ENCODE data around the gene PET100. TPM values are rescaled to one million over a fixed set of nuclear protein-coding genes. Genes with fewer than 3 reads are reported as not detected.
A peak's percentile ranks its signal among the peaks of the same experiment; 100 is the strongest.

PET100 gene
- total RNA-seq, 2 donors from 2014 or later: 1.3 to 32.0 TPM

- peak in 2 of 4 donors; percentile 16 to 31 for DNase-seq
- Histone ChIP-seq H3K4me3 (no peak overlapping the region), H3K36me3 (replicated peaks in 1 of 2; ENCODE audit: insufficient read depth in 1 of 2, low read depth in 2 of 2) (peaks cover 0 to 2% of the 10 kb centered on the region in 2 donors), H3K9me3 (no peaks in the 10 kb centered on the region), H3K4me1 (peaks cover 18% of the 10 kb centered on the region), H3K27me3 (no peaks in the 10 kb centered on the region), H3K27ac (no peak overlapping the region)
- 26 to 30% methylated on average over 30 of the region's 30 CpGs for WGBS, 2 donors
- intact Hi-C loops (cut with DNase I): loop anchor here (5.0 kb wide), 1 partner anchor 112 kb away; no protein-coding TSS in a partner anchor
- no peak for ATAC-seq
- TF ChIP-seq, protein P1, sequence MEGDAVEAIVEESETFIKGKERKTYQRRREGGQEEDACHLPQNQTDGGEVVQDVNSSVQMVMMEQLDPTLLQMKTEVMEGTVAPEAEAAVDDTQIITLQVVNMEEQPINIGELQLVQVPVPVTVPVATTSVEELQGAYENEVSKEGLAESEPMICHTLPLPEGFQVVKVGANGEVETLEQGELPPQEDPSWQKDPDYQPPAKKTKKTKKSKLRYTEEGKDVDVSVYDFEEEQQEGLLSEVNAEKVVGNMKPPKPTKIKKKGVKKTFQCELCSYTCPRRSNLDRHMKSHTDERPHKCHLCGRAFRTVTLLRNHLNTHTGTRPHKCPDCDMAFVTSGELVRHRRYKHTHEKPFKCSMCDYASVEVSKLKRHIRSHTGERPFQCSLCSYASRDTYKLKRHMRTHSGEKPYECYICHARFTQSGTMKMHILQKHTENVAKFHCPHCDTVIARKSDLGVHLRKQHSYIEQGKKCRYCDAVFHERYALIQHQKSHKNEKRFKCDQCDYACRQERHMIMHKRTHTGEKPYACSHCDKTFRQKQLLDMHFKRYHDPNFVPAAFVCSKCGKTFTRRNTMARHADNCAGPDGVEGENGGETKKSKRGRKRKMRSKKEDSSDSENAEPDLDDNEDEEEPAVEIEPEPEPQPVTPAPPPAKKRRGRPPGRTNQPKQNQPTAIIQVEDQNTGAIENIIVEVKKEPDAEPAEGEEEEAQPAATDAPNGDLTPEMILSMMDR (IDR thresholded peaks at IDR 0.05): peak in 1 of 7 experiments; percentile 3
- no peak for TF ChIP-seq POLR2A (IDR thresholded peaks at IDR 0.05)
Observed at GRCh38 chr19:7678971-7679751, 49.6 kb downstream of the PET100 start.

GRCh38 chr19:7679771-7680605, 50.4 kb downstream of the PET100 start:
- no peak overlapping the region for H3K27ac ChIP-seq
- intact Hi-C loops (cut with DNase I): loop anchor here (5.0 to 10.0 kb wide), 2 partner anchors 113 to 125 kb away; no protein-coding TSS in a partner anchor
- ATAC-seq (no peak), DNase-seq (no peak)
- H3K4me1 ChIP-seq: peaks cover 18% of the 10 kb centered on the region
- H3K4me3 ChIP-seq: no peak overlapping the region
- H3K9me3 ChIP-seq: no peaks in the 10 kb centered on the region
- H3K27me3 ChIP-seq: no peaks in the 10 kb centered on the region
- H3K36me3 ChIP-seq (replicated peaks in 1 of 2; ENCODE audit: insufficient read depth in 1 of 2, low read depth in 2 of 2): peaks cover 0 to 2% of the 10 kb centered on the region in 2 donors
- TF ChIP-seq, protein P1 (IDR thresholded peaks at IDR 0.05): no peak
- TF ChIP-seq POLR2A (IDR thresholded peaks at IDR 0.05): no peak
- WGBS, 2 donors: 26 to 28% methylated on average over 19 to 22 of the region's 22 CpGs

- Histone ChIP-seq H3K4me1 (peaks cover 18% of the 10 kb centered on the region), H3K27ac (peak within 1 kb of the TSS in 3 of 4 donors; percentile 83 to 87 (median 87)), H3K4me3 (peak within 1 kb of the TSS; percentile 69 to 99), H3K9me3 (no peaks in the 10 kb centered on the region), H3K27me3 (no peaks in the 10 kb centered on the region), H3K36me3 (replicated peaks in 1 of 2; ENCODE audit: insufficient read depth in 1 of 2, low read depth in 2 of 2) (peaks cover 0 to 2% of the 10 kb centered on the region in 2 donors)
- WGBS, 2 donors: 0 to 1% methylated on average over 28 to 71 of the region's 79 CpGs
- TF ChIP-seq, protein P1 (IDR thresholded peaks at IDR 0.05): peak; percentile 52 to 99 (median 99)
- TF ChIP-seq POLR2A (IDR thresholded peaks at IDR 0.05): peak in 2 of 3 donors; percentile 41 to 54
- intact Hi-C loops (cut with DNase I): loop anchor here (10.0 kb wide), 1 partner anchor 124 kb away; no protein-coding TSS in a partner anchor
- DNase-seq (peak; percentile 86 to 90 (median 88)), ATAC-seq (peak; percentile 92)
Observed at GRCh38 chr19:7680606-7681339, 51.2 kb downstream of the PET100 start, which contains the start of gene TRAPPC5. Gene TRAPPC5, plus strand, starts transcription at chr19:7680833. Its CDS starts 1,421 bp downstream, at chr19:7682254.

Small RNA genes lying within 50 kb of the gene (microRNA-seq; reads per million reads assigned to microRNA genes)
- gene MIR6792 (ENCODE audit: borderline number of aligned reads in 2 of 2, borderline replicate concordance in 2 of 2): 0 to 0.45 reads per million in 2 donors

Small RNA genes lying within 50 kb of the gene (small RNA-seq; reads per million reads assigned to genes)
- not detected for gene MIR6792

Other genes starting within 250 kb of the PET100 start
- 1 to 10 TPM; 3.9 to 7.6 TPM for gene PEX11G, start 140.8 kb upstream of the PET100 start, total RNA-seq
- 10 to 100 TPM; 40.2 to 93.6 TPM for gene ZNF358, start 113.7 kb upstream of the PET100 start, total RNA-seq
- 10 to 100 TPM; 10.6 to 11.9 TPM for gene MCOLN1, start 107.2 kb upstream of the PET100 start, total RNA-seq
- 10 to 100 TPM; 43.8 to 52.1 TPM for gene PNPLA6, start 94.1 kb upstream of the PET100 start, total RNA-seq
- gene CAMSAP3, start 33.9 kb upstream of the PET100 start, total RNA-seq: 10 to 100 TPM; 21.8 to 32.3 TPM
- gene XAB2, start 248 bp upstream of the PET100 start, total RNA-seq: 10 to 100 TPM; 34.5 to 36.3 TPM
- gene PCP2, start 3.9 kb downstream of the PET100 start, total RNA-seq: not detected
- 100 to 1,000 TPM in 1 of 2 donors, 10 to 100 TPM in 1; 61.0 to 151 TPM for gene STXBP2, start 7.3 kb downstream of the PET100 start, total RNA-seq
- not detected for gene RETN, start 39.3 kb downstream of the PET100 start, total RNA-seq
- gene MCEMP1, start 47.3 kb downstream of the PET100 start, total RNA-seq: not detected
- 10 to 100 TPM; 10.9 to 18.7 TPM for gene TRAPPC5, start 51.0 kb downstream of the PET100 start, total RNA-seq
- not detected for gene FCER2, start 72.3 kb downstream of the PET100 start, total RNA-seq
- 1 to 10 TPM in 1 of 2 donors, under 1 TPM in 1; 0.52 to 6.6 TPM for gene CLEC4G, start 102.3 kb downstream of the PET100 start, total RNA-seq
- gene CD209, start 117.7 kb downstream of the PET100 start, total RNA-seq: 1 to 10 TPM; 1.6 to 2.0 TPM
- gene CLEC4M, start 133.4 kb downstream of the PET100 start, total RNA-seq: not detected
- 10 to 100 TPM in 1 of 2 donors, 1 to 10 TPM in 1; 6.0 to 12.9 TPM for gene EVI5L, start 200.4 kb downstream of the PET100 start, total RNA-seq
- gene PRR36, start 244.6 kb downstream of the PET100 start, total RNA-seq: 10 to 100 TPM in 1 of 2 donors, 1 to 10 TPM in 1; 1.0 to 12.9 TPM

Measured in body of pancreas (tissue), 4 donors.